HG03558 (cell line): ENCODE results near the gene ENPEP.
"Not testable (repeated sequence)": the region's sequence is repeated elsewhere in the genome, so short reads cannot be mapped to it uniquely, and the experiment has no call there.

Experiments used
- ATAC-seq: cut with Tn5 transposase; IDR thresholded peaks from one replicate; pipeline ENCODE4 v1.9.1; 2021; ENCODE audit warnings: moderate number of reproducible peaks; ENCODE audit not compliant: unreplicated experiment; ENCODE audit errors: extremely low read depth

Gene ENPEP

DNA sequence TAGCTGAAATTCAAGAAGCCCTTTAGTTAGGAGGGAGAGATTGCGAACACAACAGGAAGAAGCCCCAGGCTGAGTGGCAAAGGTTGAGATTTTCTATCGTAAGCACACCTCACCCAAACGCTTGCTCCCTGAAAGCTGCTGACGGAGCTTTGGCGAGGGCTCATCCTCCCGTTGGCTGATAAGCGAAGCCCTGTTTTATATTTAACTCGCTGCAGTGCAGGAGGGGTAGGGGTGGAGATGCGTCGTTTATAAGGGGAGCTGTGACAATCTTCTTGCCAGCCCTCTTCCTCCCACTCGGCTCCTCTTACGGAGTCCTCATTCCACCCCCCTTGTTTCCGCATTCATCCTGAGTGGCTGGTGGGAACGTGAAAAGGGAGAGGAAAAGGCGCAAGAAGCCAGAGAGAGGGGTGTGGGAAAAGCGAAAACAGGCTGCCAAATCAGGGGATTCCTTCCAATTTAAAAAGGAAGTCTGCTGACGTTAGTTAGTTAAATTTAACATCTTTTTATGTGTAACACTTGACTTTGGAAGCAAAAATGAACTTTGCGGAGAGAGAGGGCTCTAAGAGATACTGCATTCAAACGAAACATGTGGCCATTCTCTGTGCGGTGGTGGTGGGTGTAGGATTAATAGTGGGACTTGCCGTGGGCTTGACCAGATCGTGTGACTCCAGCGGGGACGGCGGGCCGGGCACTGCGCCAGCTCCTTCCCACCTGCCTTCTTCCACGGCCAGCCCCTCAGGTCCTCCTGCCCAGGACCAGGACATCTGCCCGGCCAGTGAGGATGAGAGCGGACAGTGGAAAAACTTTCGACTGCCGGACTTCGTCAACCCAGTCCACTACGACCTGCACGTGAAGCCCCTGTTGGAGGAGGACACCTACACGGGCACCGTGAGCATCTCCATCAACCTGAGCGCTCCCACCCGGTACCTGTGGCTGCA lies at the start of gene ENPEP:
Gene ENPEP, plus strand, starts transcription at position 275 of the 938 bp plus-strand sequence. Its CDS starts 260 bp downstream, at position 535.
- no peak for ATAC-seq

- ATAC-seq: not testable (repeated sequence)
Measured at GRCh38 chr4:110431805-110432204, 44.1 kb upstream of the ENPEP start.

DNA sequence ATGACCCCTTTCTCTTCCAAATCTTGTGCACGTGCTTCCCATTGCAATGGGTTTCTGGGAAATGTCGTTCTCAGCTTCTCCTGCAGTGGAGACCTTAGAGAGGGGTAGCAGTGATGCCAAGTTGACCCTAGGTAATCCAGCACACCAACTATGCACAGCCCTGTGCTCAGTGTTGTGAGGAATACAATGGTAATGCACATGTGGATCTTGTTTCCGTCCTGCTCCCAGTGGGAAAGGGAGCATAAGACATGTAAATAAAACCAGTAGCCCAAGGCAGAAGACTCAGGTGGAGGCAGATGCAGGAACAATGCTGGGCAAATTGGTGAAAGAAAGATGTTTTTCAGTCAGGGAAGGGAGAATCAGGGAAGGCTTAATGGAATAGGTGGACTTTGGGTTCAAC lies 38.7 kb upstream of the ENPEP start:
- ATAC-seq: not testable (repeated sequence)

DNA sequence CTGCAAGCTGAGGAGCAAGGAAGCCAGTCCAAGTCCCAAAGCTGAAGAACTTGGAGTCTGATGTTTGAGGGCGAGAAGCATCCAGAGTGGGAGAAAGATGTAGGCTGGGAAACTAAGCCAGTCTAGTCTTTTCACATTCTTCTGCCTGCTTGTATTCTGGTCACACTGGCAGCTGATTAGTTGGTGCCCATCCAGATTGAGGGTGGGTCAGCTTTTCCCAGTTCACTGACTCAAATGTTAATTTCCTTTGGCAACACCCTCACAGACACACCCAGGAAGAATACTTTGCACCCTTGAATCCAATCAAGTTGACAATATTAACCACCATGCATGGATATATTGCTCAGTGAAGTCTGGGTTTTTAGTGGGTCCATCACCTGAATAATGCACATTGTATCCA lies 36.7 kb upstream of the ENPEP start:
- not testable (repeated sequence) for ATAC-seq

GRCh38 chr4:110442309-110442708 lies 33.6 kb upstream of the ENPEP start:
- ATAC-seq: no peak

- ATAC-seq: no peak
Measured at GRCh38 chr4:110442788-110443187, 33.2 kb upstream of the ENPEP start.

DNA sequence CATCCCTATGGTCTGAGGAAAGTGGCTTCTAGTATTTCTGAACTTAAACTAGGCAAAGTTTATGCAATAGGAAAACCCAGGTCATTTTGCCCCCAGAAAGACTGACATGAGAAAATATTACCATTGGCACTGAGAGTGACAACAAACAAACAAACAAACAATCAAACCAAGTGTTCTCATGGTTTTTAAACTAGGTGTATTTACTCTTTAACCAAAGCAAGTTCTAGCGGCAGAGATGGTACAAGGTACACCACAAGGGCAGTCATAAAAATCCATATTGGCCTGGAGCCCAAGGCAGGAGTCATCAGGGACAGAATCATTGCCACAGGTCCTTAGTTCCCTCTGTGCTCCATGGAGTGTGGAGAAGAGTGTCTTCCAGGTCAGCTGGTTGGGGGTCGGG lies 26.0 kb upstream of the ENPEP start:
- ATAC-seq: no peak

GRCh38 chr4:110452546-110452945 lies 23.4 kb upstream of the ENPEP start:
- ATAC-seq: no peak

- ATAC-seq: no peak
Measured at GRCh38 chr4:110454441-110454840, 21.5 kb upstream of the ENPEP start.

- no peak for ATAC-seq
Measured at GRCh38 chr4:110458494-110459266, 17.3 kb upstream of the ENPEP start.

- no peak for ATAC-seq
Measured at GRCh38 chr4:110460074-110460746, 15.7 kb upstream of the ENPEP start.

- no peak for ATAC-seq
Measured at GRCh38 chr4:110467400-110467799, 8.6 kb upstream of the ENPEP start.

- ATAC-seq: no peak
Measured at GRCh38 chr4:110472583-110473329, 3.2 kb upstream of the ENPEP start.

DNA sequence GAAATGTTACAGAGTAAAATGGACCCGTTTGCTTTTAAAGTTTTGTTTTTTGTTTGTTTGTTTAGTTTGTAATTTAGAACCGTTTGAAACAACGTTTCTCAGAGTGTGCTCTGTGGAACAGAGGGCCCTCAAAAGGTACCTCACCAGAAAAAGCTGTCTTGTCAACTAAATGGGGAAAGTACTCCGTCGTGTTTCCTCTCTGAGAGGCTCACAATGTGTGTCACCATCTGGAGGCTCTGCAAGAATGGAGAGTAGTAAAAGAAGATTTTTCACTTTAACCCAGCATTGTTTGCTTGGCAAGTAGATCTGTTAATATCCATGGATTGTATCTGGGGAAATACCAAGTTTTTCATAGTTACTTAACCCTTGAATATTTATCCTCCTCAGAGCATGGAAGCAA lies 1.5 kb upstream of the ENPEP start:
- no peak for ATAC-seq

DNA sequence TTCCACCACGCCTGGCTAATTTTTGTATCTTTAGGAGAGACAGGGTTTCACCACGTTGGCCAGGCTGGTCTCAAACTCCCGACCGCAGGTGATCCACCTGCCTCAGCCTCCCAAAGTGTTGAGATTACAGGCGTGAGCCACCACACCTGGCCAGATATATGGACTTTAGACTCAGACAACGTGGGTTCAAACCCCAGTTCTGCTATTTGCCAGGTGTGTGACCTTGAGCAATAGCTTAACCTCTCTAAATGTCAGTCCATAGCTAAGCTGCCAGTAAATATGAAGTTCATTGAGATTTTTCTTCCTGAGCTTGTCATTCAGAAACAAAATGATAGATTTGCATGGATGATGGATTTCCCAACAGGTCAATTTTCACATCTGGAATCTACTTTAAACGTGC lies 875 bp upstream of the ENPEP start:
- not testable (repeated sequence) for ATAC-seq

GRCh38 chr4:110477836-110478235 lies 1.9 kb downstream of the ENPEP start:
- no peak for ATAC-seq

DNA sequence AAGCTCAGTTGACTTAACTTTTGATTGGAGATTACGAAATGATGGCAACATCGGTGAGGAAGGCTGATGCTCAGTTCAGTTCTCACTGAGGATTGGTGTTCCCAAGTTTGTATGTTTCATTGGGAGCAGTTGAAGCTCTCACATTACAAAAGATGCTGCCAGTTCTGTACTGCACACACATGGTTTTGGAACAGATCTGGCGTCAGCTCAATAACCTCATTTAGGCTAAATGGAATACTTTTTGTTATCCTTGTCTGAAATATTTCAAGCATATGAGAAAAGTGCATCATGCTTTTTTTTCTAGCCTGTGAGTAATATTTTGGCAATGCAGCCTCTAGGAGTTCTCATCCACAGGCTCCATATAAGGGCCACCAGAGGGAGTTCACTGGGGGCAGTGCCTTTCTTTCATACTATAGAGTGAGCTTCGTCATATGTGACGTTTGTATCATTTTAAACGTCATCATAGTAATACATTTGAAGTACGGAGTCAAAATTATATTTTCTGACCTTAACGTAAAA lies 4.1 kb downstream of the ENPEP start:
- no peak for ATAC-seq

DNA sequence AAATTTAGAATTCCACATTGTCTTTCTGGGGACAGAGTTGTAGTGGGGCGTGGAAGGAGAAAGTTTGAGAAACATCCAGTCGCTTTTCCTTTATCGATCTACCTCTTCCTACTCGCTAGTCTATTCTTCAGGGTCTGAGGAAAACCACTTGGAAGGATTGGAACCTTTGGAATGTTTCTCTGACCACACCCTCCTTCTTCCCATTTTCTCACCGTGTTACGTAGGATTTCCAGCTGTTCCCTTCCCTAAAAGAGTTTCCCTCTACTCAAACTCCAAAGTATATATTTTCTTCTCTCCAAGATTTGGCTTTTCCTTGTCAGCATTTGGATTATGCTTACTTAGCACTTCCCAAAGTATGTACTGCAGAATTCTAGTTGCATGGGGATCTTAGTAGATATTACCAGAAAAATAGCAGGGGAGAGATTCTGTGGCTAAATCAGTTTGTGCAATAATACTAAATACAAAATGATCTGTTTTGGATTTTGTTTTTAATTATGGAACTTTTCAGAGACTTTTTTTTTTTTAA lies 4.9 kb downstream of the ENPEP start:
- ATAC-seq: no peak

DNA sequence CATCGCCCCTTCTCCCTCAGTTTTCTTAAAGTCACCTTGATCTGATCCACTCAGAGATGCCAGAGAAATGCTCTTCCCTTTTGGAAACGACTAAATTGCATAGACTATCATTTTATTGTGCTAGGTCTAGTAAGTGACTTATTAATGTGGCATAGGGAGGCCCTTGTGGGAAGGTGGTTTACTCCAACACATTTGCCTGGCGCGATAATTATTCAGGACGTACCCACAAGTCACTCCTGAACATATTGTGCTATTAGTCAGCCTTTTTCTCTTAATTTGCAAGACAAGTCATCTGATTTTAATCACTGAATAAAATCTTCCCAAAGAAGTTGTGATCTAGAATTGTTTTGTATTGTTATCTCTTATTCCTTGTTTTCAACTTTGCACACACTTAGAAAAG lies 7.6 kb downstream of the ENPEP start:
- ATAC-seq: no peak

GRCh38 chr4:110484029-110484428 lies 8.1 kb downstream of the ENPEP start:
- ATAC-seq: peak; percentile 100
